NCI-H2227 treated with DMSO at 0.1 percent for 48 hours (cell line): ENCODE results near the gene PRH2.

Experiments
- DNase-seq: peaks from one replicate; lab custom pipeline; 2025; lab: John Stamatoyannopoulos, UW

The PRH2 gene

DNA sequence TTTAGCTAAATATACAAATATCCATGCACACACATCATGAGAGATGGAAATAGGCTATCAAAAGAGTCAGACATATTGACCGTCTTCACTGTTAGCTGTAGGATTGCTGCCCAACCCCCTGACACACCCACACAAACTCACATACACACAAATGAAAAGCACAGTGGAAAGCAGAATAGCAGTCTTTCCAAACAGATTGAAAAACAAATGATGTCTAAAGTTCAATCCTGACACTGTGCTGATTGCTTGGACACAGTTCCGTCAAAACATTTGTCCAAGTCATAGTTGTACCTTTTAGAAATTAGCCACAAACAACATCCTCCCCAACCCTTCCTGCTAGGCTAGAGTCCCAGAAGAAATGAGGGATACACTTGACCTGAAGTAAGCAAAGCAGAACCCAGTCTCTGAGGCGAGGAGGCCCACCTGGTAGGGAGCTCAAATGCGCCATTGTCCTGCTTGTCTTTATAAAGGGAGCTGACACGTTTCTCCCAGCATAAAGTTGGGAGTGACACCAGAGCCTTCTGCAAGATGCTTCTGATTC, at the start of gene PRH2:
Gene PRH2 (plus strand): TSS at position 491 of the 541 bp plus-strand sequence. CDS start 38 bp downstream, at position 529.
- DNase-seq: no peak

GRCh38 chr12:10884086-10884725, 44.8 kb upstream of the PRH2 start, which contains the start of gene PRH1:
Gene PRH1 (minus strand): TSS chr12:10884255. CDS start chr12:10884217, 38 bp downstream.
- DNase-seq: no peak

GRCh38 chr12:10889226-10889625, 39.8 kb upstream of the PRH2 start:
- DNase-seq: no peak

- no peak for DNase-seq
Observed at GRCh38 chr12:10891937-10892336, 37.1 kb upstream of the PRH2 start.

DNA sequence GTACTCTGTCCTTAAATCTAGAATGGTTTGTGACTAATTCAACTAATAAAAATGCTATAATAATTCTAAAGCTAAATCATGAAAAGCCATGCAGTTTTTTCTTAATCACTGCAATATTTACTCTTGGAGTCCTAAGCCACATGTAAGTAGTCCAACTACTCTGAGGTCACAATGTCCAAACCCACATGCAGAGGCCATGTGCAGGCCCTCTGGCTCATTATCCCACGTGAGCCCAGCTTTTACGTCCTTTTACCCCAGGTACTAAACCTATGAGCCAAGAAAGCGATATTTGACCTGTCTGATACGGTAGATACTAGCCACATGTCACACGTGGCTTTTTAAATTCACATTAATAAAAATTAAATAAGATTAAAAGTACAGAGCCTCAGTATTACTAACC, 32.2 kb upstream of the PRH2 start:
- DNase-seq: no peak

GRCh38 chr12:10900530-10900929, 28.5 kb upstream of the PRH2 start:
- no peak for DNase-seq

DNA sequence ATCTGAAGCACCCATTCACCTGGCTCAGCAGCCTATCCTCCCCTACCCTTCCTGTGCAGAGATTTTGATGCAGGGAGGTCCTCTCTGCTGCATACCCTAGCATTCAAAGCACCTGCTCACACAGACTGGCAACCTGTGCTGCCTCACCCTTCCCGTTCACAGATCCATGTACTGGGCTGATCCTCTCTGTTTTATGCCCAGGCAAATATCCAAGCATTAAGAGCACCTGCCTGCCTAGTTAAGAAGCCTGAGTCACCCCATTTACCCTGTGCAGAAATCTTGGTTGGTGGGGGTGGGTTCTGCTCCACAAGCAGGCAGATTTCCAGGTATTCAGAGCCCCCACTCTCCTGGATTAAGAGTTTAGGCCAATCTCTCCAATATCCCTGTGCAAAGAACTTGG, 28.1 kb upstream of the PRH2 start:
- DNase-seq: no peak

- no peak for DNase-seq
Observed at GRCh38 chr12:10901427-10901826, 27.6 kb upstream of the PRH2 start.

DNA sequence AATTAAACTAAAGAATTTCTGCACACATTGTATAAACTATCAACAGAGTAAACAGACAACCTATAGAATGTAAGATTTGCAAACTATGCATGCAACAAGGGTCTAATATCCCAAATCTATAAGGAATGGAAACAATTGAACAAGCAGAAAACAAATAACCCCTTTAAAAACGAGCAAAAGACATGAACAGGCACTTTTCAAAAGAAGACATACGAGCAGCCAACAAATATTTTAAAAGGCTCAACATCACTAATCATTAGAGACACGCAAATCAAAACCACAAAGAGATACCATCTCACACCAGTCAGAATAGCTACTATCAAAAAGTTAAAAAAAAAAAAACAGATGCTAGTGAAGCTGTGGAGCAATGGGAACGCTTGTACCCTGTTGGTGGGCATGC, 24.4 kb upstream of the PRH2 start:
- no peak for DNase-seq

GRCh38 chr12:10909462-10909861, 19.6 kb upstream of the PRH2 start, which contains the start of gene TAS2R13:
Gene TAS2R13 (minus strand): TSS chr12:10909562. CDS start chr12:10909298, 264 bp downstream.
- DNase-seq: no peak

- no peak for DNase-seq
Observed at GRCh38 chr12:10910380-10910779, 18.7 kb upstream of the PRH2 start.

DNA sequence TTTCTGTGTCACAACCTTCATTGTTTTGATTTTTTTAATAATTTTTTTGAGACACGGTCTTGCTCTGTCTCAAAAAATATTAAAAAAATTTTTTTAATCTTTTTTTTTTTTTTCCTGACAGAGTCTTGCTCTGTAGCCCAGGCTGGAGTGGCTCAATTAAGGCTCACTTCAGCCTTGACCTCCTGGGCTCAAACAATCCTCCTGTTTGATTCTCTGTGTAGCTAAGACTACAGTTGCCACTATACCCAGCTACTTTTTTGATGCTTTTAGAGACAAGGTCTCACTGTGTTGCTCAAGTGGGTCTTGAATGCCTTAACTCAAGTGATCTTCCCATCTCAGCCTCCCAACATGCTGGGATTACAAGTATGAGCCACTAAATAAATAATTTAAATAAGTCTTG, 9.2 kb upstream of the PRH2 start:
- DNase-seq: no peak

DNA sequence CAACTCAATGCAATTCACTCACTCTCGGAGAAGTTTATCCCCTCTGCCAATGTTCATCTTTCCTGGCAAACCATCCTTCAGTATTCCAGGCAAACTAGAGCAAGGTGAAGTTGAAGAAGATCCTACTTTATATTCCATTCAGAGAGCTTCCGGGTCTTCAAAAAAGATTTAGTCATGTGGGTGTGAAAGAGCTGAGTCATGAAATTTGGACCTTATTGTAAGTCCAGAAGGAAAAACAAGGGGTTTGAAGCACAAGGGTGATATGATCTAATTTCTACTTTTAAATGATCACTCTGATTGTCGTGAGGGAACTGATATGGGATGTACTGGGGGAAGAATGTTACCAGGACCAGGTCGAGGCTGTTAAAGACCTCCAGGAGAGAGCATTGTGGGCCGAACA, 2.8 kb upstream of the PRH2 start:
- DNase-seq: no peak

DNA sequence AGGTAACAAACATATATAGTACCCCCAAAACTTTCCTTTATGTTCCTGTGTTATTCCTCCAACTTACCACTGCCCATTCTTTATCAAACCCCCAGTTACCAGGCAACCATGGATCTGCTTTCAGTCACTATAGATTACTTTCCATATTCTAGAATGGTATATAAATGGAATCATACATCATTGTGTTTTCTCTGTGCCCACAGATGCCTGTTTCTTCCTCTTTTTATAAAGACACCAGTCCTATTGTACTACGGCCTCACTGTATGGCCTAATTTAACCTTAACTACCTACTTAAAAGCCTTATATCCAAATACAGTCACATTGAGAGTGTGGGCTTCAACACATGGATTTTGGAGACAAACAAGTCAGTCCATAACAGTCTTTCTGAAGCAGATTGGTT, 7.5 kb downstream of the PRH2 start:
- DNase-seq: no peak

- no peak for DNase-seq
Observed at GRCh38 chr12:10939163-10939562, 10.1 kb downstream of the PRH2 start, which contains the start of gene TAS2R14. Gene TAS2R14 (minus strand): TSS chr12:10939263. CDS start chr12:10939207, 56 bp downstream.

DNA sequence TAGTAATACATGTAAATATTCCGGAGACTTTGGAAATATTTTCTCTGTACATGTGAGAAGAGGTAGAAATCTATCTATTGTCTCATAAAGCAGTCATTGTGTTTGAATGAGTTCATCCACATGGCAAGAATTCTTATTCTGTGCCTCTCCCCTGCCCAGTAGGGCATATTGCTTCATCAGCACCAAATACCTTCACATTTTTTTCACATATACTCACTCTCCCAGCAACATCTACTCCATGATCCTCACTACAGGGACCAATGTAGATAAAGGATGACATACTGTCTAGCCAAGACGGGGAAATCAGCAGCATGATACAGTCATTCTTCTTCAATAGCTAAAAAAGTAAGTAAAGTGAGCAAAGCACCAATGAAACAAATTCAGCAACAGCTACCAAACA, 11.4 kb downstream of the PRH2 start:
- no peak for DNase-seq

GRCh38 chr12:10941369-10941768, 12.3 kb downstream of the PRH2 start:
- no peak for DNase-seq

- DNase-seq: no peak
Observed at GRCh38 chr12:10941916-10942607, 13.0 kb downstream of the PRH2 start.

DNA sequence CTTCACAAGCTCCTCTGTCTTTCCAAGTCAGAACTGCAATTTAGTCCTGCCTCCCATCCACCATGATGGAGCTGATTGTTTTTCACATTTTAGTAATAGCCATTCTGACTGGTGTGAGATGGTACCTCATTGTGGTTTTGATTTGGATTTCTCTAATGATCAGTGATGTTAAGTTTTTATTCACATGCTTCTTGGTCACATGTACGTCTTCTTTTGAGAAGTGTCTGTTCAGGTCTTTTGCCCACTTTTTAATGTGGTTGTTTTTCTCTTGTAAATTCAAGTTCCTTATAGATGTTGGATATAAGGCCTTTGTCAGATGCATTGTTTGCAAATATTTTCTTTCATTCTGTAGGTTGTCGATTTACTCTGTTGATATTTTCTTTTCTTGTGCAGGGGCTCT, 14.1 kb downstream of the PRH2 start:
- DNase-seq: no peak

DNA sequence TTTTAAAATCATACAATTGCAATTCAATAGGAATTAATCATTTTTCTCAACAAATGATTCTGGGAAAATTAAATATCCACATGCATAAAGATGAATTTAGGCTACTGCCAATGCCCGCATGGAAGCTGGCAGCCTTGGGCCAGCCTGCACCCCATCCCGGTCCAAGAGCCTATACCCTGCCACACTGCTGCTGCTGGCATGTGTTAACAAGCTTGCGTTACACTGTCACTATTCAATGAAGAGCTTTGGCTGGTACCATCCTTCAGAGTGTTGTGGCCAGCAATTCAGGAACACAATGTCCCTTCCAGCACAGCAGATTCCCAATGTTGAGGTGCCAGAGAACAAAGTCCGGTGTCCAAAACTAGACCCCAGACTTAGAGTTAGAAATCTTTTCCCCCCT, 23.6 kb downstream of the PRH2 start:
- no peak for DNase-seq

DNA sequence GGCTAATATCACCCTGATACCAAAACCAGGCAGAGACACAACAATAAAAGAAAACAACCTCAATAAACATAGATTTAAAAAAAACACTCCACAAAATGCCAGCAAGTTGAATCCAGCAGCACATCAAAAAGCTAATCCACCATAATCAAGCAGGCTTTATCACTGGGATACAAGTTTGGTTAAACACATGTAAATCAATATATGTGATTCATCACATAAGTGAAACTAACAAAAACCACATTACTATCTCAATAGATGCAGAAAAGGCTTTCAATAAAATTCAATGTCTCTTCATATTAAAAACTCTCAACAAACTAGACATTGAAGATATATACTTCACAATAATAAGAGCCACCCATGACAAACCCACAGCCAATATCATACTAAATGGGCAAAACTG, 27.0 kb downstream of the PRH2 start:
- DNase-seq: no peak

DNA sequence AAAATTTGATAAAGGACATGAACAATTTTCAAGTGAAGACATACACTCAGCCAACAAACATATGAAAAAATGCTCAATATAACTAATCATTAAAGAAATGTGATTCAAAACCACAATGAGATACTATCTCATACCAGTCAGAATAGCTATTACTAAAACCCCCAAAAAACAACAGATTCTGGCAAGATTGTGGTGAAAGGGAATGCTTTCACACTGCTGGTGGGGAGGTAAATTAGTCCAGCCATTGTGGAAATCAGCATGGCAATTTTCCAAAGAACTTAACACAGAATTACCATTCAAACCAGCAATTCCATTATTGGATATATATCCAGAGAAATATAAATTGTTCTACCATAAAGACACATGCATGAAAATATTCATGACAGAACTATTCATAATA, 28.7 kb downstream of the PRH2 start:
- DNase-seq: no peak

- DNase-seq: no peak
Observed at GRCh38 chr12:10959804-10960203, 30.8 kb downstream of the PRH2 start.
